ENCODE measurements around the gene PLPP4. TPM values are rescaled to one million over a fixed set of nuclear protein-coding genes. Genes with fewer than 3 reads are reported as not detected.

The PLPP4 gene
- total RNA-seq, 4 donors from 2014 or later, result 0.54 to 2.7 TPM; not detected in 2

- intact Hi-C loops (cut with DNase I), result no loop called here
- no peak for DNase-seq
- 86 to 94% methylated on average over 2 to 3 of the region's 3 CpGs for WGBS, 2 donors
- H3K27me3 ChIP-seq, result no peaks in the 10 kb centered on the region
- H3K4me3 ChIP-seq (replicated peaks in 1 of 3), result no peak overlapping the region
- no peaks in the 10 kb centered on the region for H3K4me1 ChIP-seq
- H3K27ac ChIP-seq, result no peak overlapping the region
- H3K36me3 ChIP-seq, result no peaks in the 10 kb centered on the region
- H3K9me3 ChIP-seq, result no peaks in the 10 kb centered on the region
- no peak for TF ChIP-seq POLR2A (IDR thresholded peaks at IDR 0.05)
- TF ChIP-seq CTCF (IDR thresholded peaks at IDR 0.05), result no peak
Measured at GRCh38 chr10:120483006-120483405, 26.0 kb downstream of the PLPP4 start.

- Histone ChIP-seq H3K27ac (no peak overlapping the region), H3K4me1 (no peaks in the 10 kb centered on the region), H3K4me3 (replicated peaks in 1 of 3) (no peak overlapping the region), H3K27me3 (no peaks in the 10 kb centered on the region), H3K36me3 (no peaks in the 10 kb centered on the region), H3K9me3 (no peaks in the 10 kb centered on the region)
- DNase-seq, result no peak
- intact Hi-C loops (cut with DNase I), result no loop called here
- WGBS, 2 donors, result 43 to 46% methylated on average over 2 of the region's 2 CpGs
- TF ChIP-seq POLR2A (IDR thresholded peaks at IDR 0.05) (no peak), CTCF (IDR thresholded peaks at IDR 0.05) (no peak)
Measured at GRCh38 chr10:120483651-120484301, 26.7 kb downstream of the PLPP4 start.

GRCh38 chr10:120485946-120486345 is 28.9 kb downstream of the PLPP4 start:
- no peak for DNase-seq
- H3K4me3 ChIP-seq (replicated peaks in 1 of 3), result no peak overlapping the region
- H3K36me3 ChIP-seq, result no peaks in the 10 kb centered on the region
- intact Hi-C loops (cut with DNase I), result no loop called here
- no peaks in the 10 kb centered on the region for H3K9me3 ChIP-seq
- H3K4me1 ChIP-seq, result no peaks in the 10 kb centered on the region
- WGBS, 2 donors, result 87 to 91% methylated on average over 8 of the region's 8 CpGs
- H3K27me3 ChIP-seq, result no peaks in the 10 kb centered on the region
- no peak overlapping the region for H3K27ac ChIP-seq
- TF ChIP-seq CTCF (IDR thresholded peaks at IDR 0.05), result no peak

GRCh38 chr10:120486671-120487205 is 29.7 kb downstream of the PLPP4 start:
- H3K9me3 ChIP-seq, result no peaks in the 10 kb centered on the region
- no peaks in the 10 kb centered on the region for H3K4me1 ChIP-seq
- no peak overlapping the region for H3K27ac ChIP-seq
- 55 to 62% methylated on average over 6 of the region's 6 CpGs for WGBS, 2 donors
- no peak overlapping the region for H3K4me3 ChIP-seq (replicated peaks in 1 of 3)
- H3K36me3 ChIP-seq, result no peaks in the 10 kb centered on the region
- no peaks in the 10 kb centered on the region for H3K27me3 ChIP-seq
- no peak for DNase-seq
- intact Hi-C loops (cut with DNase I), result no loop called here
- no peak for TF ChIP-seq CTCF (IDR thresholded peaks at IDR 0.05)
- no peak for TF ChIP-seq POLR2A (IDR thresholded peaks at IDR 0.05)

GRCh38 chr10:120490288-120490687 is 33.3 kb downstream of the PLPP4 start:
- TF ChIP-seq CTCF (IDR thresholded peaks at IDR 0.05), result no peak
- TF ChIP-seq POLR2A (IDR thresholded peaks at IDR 0.05), result no peak
- no peaks in the 10 kb centered on the region for H3K9me3 ChIP-seq
- no peaks in the 10 kb centered on the region for H3K27me3 ChIP-seq
- no peaks in the 10 kb centered on the region for H3K4me1 ChIP-seq
- no peak for DNase-seq
- no peak overlapping the region for H3K27ac ChIP-seq
- H3K4me3 ChIP-seq (replicated peaks in 1 of 3), result no peak overlapping the region
- H3K36me3 ChIP-seq, result no peaks in the 10 kb centered on the region
- 17 to 28% methylated on average over 1 of the region's 1 CpG for WGBS, 2 donors
- intact Hi-C loops (cut with DNase I), result no loop called here
